ENCODE results near the gene PIP5K1C.

The PIP5K1C gene

DNA sequence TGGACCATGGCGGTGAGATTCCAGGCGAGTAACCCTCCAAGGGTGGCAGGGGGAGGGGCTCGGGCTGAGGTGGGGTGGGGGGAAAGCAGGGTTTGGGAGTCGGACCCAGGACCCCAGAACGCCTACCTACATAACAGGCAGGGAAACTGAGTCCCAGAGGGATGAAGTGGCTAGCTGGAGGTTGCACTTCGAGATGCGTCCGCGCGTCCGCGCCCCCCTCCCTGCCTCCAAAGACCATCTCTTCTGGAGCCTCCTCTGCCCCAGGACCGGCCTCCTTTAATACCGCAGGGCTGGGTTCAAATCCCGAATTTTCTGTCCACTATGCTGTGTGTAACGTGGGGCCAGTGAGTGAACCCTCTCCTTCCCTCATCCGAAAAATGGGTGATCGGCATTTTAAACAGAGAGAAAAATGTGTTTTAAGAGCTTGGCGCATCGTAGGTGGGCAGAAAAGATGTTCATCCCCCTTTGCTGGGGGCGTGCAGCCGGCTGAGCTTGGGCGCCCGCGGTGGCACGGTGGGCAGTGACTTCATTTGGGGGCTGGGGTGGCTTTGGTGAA lies 21.7 kb upstream of the PIP5K1C start:
- H3K4me3 ChIP-seq (ENCODE audit: severe bottlenecking): no peak overlapping the region

GRCh38 chr19:3721131-3721886 lies 21.0 kb upstream of the PIP5K1C start:
- Histone ChIP-seq H3K9me3 (ENCODE audit: severe bottlenecking) (no peaks in the 10 kb centered on the region), H3K36me3 (ENCODE audit: low read depth) (no peaks in the 10 kb centered on the region), H3K27me3 (ENCODE audit: insufficient read depth, poor library complexity, severe bottlenecking) (peaks cover 15% of the 10 kb centered on the region), H3K4me1 (ENCODE audit: insufficient read depth, poor library complexity, severe bottlenecking) (no peaks in the 10 kb centered on the region), H3K4me3 (ENCODE audit: severe bottlenecking) (no peak overlapping the region), H3K27ac (ENCODE audit: poor library complexity, severe bottlenecking) (no peak overlapping the region)
- ATAC-seq (ENCODE audit: low read depth) (peak; percentile 63), DNase-seq (ENCODE audit: low spot score) (no peak)
- no peak for TF ChIP-seq CTCF (IDR thresholded peaks at IDR 0.05; ENCODE audit: poor library complexity, severe bottlenecking)

More for the DNA sequence above, 21.7 kb upstream of the PIP5K1C start:
- TF ChIP-seq CTCF (IDR thresholded peaks at IDR 0.05; ENCODE audit: poor library complexity, severe bottlenecking): no peak
- Histone ChIP-seq H3K4me1 (ENCODE audit: insufficient read depth, poor library complexity, severe bottlenecking) (no peaks in the 10 kb centered on the region), H3K9me3 (ENCODE audit: severe bottlenecking) (no peaks in the 10 kb centered on the region), H3K27me3 (ENCODE audit: insufficient read depth, poor library complexity, severe bottlenecking) (peaks cover 15% of the 10 kb centered on the region), H3K27ac (ENCODE audit: poor library complexity, severe bottlenecking) (no peak overlapping the region), H3K36me3 (ENCODE audit: low read depth) (no peaks in the 10 kb centered on the region)
- no peak for DNase-seq (ENCODE audit: low spot score)
- no peak for ATAC-seq (ENCODE audit: low read depth)

GRCh38 chr19:3720349-3720917 lies 20.2 kb upstream of the PIP5K1C start:
- H3K27me3 ChIP-seq (ENCODE audit: insufficient read depth, poor library complexity, severe bottlenecking): peaks cover 15% of the 10 kb centered on the region
- H3K4me1 ChIP-seq (ENCODE audit: insufficient read depth, poor library complexity, severe bottlenecking): no peaks in the 10 kb centered on the region
- no peaks in the 10 kb centered on the region for H3K36me3 ChIP-seq (ENCODE audit: low read depth)
- H3K9me3 ChIP-seq (ENCODE audit: severe bottlenecking): no peaks in the 10 kb centered on the region
- ATAC-seq (ENCODE audit: low read depth) (no peak), DNase-seq (ENCODE audit: low spot score) (no peak)
- no peak overlapping the region for H3K27ac ChIP-seq (ENCODE audit: poor library complexity, severe bottlenecking)
- no peak overlapping the region for H3K4me3 ChIP-seq (ENCODE audit: severe bottlenecking)
- no peak for TF ChIP-seq CTCF (IDR thresholded peaks at IDR 0.05; ENCODE audit: poor library complexity, severe bottlenecking)

DNA sequence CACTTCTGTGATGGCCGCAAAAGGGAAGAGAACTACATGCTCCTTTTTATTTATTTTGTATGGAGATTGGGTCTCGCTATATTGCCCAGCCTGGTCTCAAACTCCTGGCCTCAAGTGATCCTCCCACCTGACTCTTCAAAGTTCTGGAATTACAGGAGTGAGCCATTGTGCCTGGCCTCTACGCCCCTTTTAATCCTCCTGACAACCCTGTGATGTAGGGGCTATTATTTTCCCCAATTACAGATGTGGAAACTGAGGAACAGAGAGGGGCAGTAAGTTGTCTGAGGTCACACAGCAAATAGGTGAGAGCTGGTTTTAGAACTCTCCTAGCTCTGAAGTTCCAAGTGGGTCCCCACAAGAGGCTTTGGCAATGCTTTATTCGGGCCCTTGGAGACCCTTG lies 19.6 kb upstream of the PIP5K1C start:
- DNase-seq (ENCODE audit: low spot score) (no peak), ATAC-seq (ENCODE audit: low read depth) (no peak)
- no peak overlapping the region for H3K4me3 ChIP-seq (ENCODE audit: severe bottlenecking)
- H3K9me3 ChIP-seq (ENCODE audit: severe bottlenecking): no peaks in the 10 kb centered on the region
- no peaks in the 10 kb centered on the region for H3K36me3 ChIP-seq (ENCODE audit: low read depth)
- H3K27ac ChIP-seq (ENCODE audit: poor library complexity, severe bottlenecking): no peak overlapping the region
- H3K4me1 ChIP-seq (ENCODE audit: insufficient read depth, poor library complexity, severe bottlenecking): no peaks in the 10 kb centered on the region
- peaks cover 15% of the 10 kb centered on the region for H3K27me3 ChIP-seq (ENCODE audit: insufficient read depth, poor library complexity, severe bottlenecking)
- TF ChIP-seq CTCF (IDR thresholded peaks at IDR 0.05; ENCODE audit: poor library complexity, severe bottlenecking): no peak

All from RWPE2 (cell line).